ENCODE data around the gene CYP4F3. TPM values are rescaled to one million over a fixed set of nuclear protein-coding genes. Genes with fewer than 3 reads are reported as not detected.

CYP4F3 gene
- total and polyA plus RNA-seq, 2 of the 13 experiments (the other 11 are each of a cell fraction or from before 2014, with no cell fraction given): 17.8 to 22.8 TPM

GRCh38 chr19:15616627-15617270, 23.9 kb upstream of the CYP4F3 start:
- H3K79me2 ChIP-seq (ENCODE audit: insufficient read depth, low read length): no peaks in the 10 kb centered on the region
- H3K4me2 ChIP-seq (ENCODE audit: low read depth, low read length): no peak overlapping the region
- H3K27me3 ChIP-seq (ENCODE audit: control insufficient read depth in 1 of 2, insufficient read depth in 2 of 2, low read length in 2 of 2): no peaks in the 10 kb centered on the region; a peak in 1 of 5 replicates
- no peak overlapping the region for H3K27ac ChIP-seq (ENCODE audit: extremely low read length, insufficient read depth, low read length)
- ATAC-seq (no peak), FAIRE-seq (no peak), DNase-seq (ENCODE audit: low spot score) (no peak)
- ChIA-PET POLR2A (no interaction called here), CTCF (ENCODE audit: low intra/inter-chr PET ratio, low total read pairs) (no interaction called here)
- H2AFZ ChIP-seq (ENCODE audit: low read length): no peak overlapping the region
- H4K20me1 ChIP-seq (ENCODE audit: insufficient read depth, low read length): no peaks in the 10 kb centered on the region
- no peak overlapping the region for H3K4me3 ChIP-seq (replicated peaks in 1 of 3; ENCODE audit: insufficient read depth in 1 of 3, low read depth in 2 of 3, low read length in 3 of 3)
- TF ChIP-seq, protein P1, sequence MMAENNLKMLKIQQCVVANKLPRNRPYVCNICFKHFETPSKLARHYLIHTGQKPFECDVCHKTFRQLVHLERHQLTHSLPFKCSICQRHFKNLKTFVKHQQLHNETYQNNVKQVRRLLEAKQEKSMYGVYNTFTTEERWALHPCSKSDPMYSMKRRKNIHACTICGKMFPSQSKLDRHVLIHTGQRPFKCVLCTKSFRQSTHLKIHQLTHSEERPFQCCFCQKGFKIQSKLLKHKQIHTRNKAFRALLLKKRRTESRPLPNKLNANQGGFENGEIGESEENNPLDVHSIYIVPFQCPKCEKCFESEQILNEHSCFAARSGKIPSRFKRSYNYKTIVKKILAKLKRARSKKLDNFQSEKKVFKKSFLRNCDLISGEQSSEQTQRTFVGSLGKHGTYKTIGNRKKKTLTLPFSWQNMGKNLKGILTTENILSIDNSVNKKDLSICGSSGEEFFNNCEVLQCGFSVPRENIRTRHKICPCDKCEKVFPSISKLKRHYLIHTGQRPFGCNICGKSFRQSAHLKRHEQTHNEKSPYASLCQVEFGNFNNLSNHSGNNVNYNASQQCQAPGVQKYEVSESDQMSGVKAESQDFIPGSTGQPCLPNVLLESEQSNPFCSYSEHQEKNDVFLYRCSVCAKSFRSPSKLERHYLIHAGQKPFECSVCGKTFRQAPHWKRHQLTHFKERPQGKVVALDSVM (CRISPR knock-in tag; IDR thresholded peaks at IDR 0.05): no peak
- H3K9me3 ChIP-seq (ENCODE audit: low read length): no peaks in the 10 kb centered on the region
- no peak overlapping the region for H3K9ac ChIP-seq (ENCODE audit: insufficient read depth, low read depth, low read length)
- no peaks in the 10 kb centered on the region for H3K4me1 ChIP-seq (ENCODE audit: insufficient read depth, low read length)
- in situ Hi-C loops (cut with HindIII; ENCODE audit: extremely low pct_ligation_motif_present, low pct_unique_long_range_greater_than_20kb) (no loop called here), intact Hi-C loops (cut with micrococcal nuclease; ENCODE audit: unreplicated experiment) (no loop called here)
- 3% methylated on average over 6 of the region's 7 CpGs for WGBS (ENCODE audit: low lambda C conversion rate)
- H3K36me3 ChIP-seq (replicated peaks in 1 of 2; ENCODE audit: control insufficient read depth in 1 of 2, insufficient read depth in 2 of 2, low read length in 2 of 2): no peaks in the 10 kb centered on the region
- BruUV-seq (replicated peaks): no TSS peak

GRCh38 chr19:15618321-15618720, 22.4 kb upstream of the CYP4F3 start:
- Histone ChIP-seq H3K9me3 (ENCODE audit: low read length) (no peaks in the 10 kb centered on the region), H3K27ac (ENCODE audit: extremely low read length, insufficient read depth, low read length) (no peak overlapping the region), H2AFZ (ENCODE audit: low read length) (no peak overlapping the region), H3K4me2 (ENCODE audit: low read depth, low read length) (no peak overlapping the region), H3K79me2 (ENCODE audit: insufficient read depth, low read length) (no peaks in the 10 kb centered on the region), H3K36me3 (replicated peaks in 1 of 2; ENCODE audit: control insufficient read depth in 1 of 2, insufficient read depth in 2 of 2, low read length in 2 of 2) (no peaks in the 10 kb centered on the region), H3K9ac (ENCODE audit: insufficient read depth, low read depth, low read length) (no peak overlapping the region), H3K4me1 (ENCODE audit: insufficient read depth, low read length) (no peaks in the 10 kb centered on the region), H3K27me3 (ENCODE audit: control insufficient read depth in 1 of 2, insufficient read depth in 2 of 2, low read length in 2 of 2) (no peaks in the 10 kb centered on the region; a peak in 1 of 5 replicates), H3K4me3 (replicated peaks in 1 of 3; ENCODE audit: insufficient read depth in 1 of 3, low read depth in 2 of 3, low read length in 3 of 3) (no peak overlapping the region), H4K20me1 (ENCODE audit: insufficient read depth, low read length) (no peaks in the 10 kb centered on the region)
- ATAC-seq: no peak
- intact Hi-C loops (cut with micrococcal nuclease; ENCODE audit: unreplicated experiment): no loop called here
- FAIRE-seq: no peak
- POLR2A ChIA-PET: no interaction called here
- no peak for DNase-seq (ENCODE audit: low spot score)
- TF ChIP-seq REPIN1 (CRISPR knock-in tag; IDR thresholded peaks at IDR 0.05; ENCODE audit: borderline replicate concordance, low read depth): no peak
- no peak for TF ChIP-seq YY1 (IDR thresholded peaks at IDR 0.05; ENCODE audit: insufficient read depth, insufficient replicate concordance, low read depth, low read length)
- TF ChIP-seq MAX (IDR thresholded peaks at IDR 0.05): no peak
- TF ChIP-seq ZNF614 (CRISPR knock-in tag; IDR thresholded peaks at IDR 0.05; ENCODE audit: borderline replicate concordance): no peak
- no peak for TF ChIP-seq ZNF564 (CRISPR knock-in tag; IDR thresholded peaks at IDR 0.05)
- no peak for TF ChIP-seq ZNF546 (CRISPR knock-in tag; conservative IDR thresholded peaks at IDR 0.05)
- no peak for TF ChIP-seq IRX3 (CRISPR knock-in tag; IDR thresholded peaks at IDR 0.05; ENCODE audit: borderline replicate concordance, low read depth)
- TF ChIP-seq ZNF121 (CRISPR knock-in tag; IDR thresholded peaks at IDR 0.05): no peak
- BruUV-seq (replicated peaks): no TSS peak
- 5% methylated on average over 5 of the region's 5 CpGs for WGBS (ENCODE audit: low lambda C conversion rate)
- CTCF ChIA-PET (ENCODE audit: low intra/inter-chr PET ratio, low total read pairs): no interaction called here
- in situ Hi-C loops (cut with HindIII; ENCODE audit: extremely low pct_ligation_motif_present, low pct_unique_long_range_greater_than_20kb): no loop called here

All from HepG2 (cell line).